ENCODE measurements around the gene AGTRAP.

DNA sequence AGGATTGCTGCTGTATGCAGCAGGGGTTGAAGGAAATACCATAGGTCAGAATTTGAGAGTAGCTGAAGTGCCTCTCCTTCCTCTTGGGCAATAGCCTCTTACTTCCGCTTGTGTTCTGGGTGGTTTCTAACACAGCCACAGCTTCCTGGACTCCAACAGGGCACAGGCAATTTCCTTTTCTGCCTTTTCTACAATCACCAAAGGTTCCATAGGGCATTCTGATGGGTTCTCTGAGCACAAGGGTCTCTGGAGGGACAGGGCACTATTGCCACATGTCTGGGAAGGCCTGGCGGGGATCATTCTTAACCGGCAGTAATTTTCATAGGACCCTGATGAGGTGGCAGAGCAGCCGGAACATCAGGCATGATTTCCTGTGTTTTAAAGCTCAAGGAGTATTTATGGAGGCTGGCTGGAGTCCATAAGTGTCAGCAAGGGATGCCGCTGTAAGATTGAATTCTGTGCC is 5.5 kb upstream of the AGTRAP start:
- TF ChIP-seq CTCF (IDR thresholded peaks at IDR 0.05) (no peak), POLR2A (IDR thresholded peaks at IDR 0.05) (no peak)
